ENCODE data around the gene SLC30A4. TPM values are rescaled to one million over a fixed set of nuclear protein-coding genes. Genes with fewer than 3 reads are reported as not detected.

SLC30A4 gene, protein sequence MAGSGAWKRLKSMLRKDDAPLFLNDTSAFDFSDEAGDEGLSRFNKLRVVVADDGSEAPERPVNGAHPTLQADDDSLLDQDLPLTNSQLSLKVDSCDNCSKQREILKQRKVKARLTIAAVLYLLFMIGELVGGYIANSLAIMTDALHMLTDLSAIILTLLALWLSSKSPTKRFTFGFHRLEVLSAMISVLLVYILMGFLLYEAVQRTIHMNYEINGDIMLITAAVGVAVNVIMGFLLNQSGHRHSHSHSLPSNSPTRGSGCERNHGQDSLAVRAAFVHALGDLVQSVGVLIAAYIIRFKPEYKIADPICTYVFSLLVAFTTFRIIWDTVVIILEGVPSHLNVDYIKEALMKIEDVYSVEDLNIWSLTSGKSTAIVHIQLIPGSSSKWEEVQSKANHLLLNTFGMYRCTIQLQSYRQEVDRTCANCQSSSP
- total RNA-seq (2022; extraction: Qiagen RNA extraction), result 1.4 to 1.7 TPM (median 1.7 TPM) in 5 replicates

DNA sequence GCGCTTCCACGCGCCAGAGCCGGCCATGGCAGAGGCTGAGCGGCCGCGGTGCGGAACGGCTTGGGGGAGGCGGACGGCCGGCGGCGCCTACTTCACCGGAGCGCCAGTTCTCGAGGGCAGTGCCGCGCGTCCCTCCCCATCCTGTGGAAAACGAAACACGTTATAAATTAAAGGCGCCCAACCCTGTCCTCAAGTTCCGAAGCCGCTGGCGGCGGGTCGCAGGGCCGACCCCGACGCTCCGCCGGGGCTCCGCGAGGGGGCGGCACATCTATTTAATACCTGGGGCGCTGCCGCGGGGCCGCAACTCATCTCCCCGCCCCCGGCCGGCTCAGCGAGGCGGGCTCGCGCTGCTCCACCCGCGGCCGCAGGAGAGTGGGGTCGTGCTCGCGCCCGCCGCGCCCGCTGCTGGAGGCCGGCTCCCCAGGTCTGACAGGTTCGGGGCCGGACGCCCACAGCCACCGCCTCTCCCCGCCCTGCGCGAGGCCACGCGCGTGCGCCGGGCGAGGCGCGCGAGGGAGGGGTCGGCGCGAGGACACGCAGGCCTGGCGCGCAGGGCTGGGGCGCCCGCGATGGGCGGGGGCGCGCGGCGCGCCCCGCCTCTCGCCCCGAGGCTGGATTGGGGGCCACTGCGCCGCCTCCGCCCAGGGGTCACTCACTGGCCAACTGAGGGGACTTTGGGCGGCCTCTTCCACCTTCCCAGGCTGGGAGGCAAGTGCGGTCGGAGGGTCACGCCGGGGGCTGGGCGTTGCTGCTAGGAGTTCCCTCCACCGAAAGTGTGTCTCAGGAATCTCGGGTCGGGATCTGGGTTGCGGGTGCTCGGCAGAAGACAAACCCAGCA, at the start of gene SLC30A4:
TSS of gene SLC30A4 (minus strand) at position 428 of the 838 bp plus-strand sequence. CDS start at position 27, 401 bp downstream.

Other genes starting within 250 kb of the SLC30A4 start
- 2.3 to 3.4 TPM (median 2.4 TPM) in 5 replicates for gene GATM, start 144.2 kb downstream of the SLC30A4 start, total RNA-seq (2022; extraction: Qiagen RNA extraction)
- gene BLOC1S6, start 64.6 kb upstream of the SLC30A4 start, total RNA-seq (2022; extraction: Qiagen RNA extraction), result 14.8 to 24.7 TPM (median 16.7 TPM) in 5 replicates
- 73.5 to 77.0 TPM (median 74.7 TPM) in 5 replicates for gene SQOR, start 112.3 kb upstream of the SLC30A4 start, total RNA-seq (2022; extraction: Qiagen RNA extraction)